GM12801 (cell line): ENCODE data around the gene DLK1.

Experiments used
- TF ChIP-seq, protein P1 (sequence below): IDR thresholded peaks from one replicate; pipeline ENCODE4 v1.5.1; 2011; ENCODE audit warnings: control low read depth; ENCODE audit not compliant: insufficient read length; ENCODE audit errors: extremely low read depth

The DLK1 gene

DNA sequence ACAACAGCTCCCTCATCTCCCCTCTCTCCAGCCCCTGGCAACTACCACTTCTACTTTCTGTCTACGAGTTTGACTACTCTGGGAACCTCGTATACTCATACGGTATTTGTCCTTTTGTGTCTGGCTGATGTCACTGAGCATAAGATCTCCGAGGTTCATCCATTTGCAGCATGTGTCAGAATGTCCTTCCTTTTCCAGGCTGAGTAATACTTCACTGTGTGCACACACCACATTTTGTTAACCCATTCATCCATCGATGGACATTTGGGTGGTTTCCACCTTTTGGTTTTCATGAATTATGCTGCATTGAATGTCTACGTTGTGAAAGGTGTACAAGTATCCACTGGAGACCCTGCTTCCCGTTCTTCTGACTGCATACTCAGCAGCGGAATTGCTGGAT is 24.1 kb upstream of the DLK1 start:
- TF ChIP-seq, protein P1, sequence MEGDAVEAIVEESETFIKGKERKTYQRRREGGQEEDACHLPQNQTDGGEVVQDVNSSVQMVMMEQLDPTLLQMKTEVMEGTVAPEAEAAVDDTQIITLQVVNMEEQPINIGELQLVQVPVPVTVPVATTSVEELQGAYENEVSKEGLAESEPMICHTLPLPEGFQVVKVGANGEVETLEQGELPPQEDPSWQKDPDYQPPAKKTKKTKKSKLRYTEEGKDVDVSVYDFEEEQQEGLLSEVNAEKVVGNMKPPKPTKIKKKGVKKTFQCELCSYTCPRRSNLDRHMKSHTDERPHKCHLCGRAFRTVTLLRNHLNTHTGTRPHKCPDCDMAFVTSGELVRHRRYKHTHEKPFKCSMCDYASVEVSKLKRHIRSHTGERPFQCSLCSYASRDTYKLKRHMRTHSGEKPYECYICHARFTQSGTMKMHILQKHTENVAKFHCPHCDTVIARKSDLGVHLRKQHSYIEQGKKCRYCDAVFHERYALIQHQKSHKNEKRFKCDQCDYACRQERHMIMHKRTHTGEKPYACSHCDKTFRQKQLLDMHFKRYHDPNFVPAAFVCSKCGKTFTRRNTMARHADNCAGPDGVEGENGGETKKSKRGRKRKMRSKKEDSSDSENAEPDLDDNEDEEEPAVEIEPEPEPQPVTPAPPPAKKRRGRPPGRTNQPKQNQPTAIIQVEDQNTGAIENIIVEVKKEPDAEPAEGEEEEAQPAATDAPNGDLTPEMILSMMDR, result no peak

DNA sequence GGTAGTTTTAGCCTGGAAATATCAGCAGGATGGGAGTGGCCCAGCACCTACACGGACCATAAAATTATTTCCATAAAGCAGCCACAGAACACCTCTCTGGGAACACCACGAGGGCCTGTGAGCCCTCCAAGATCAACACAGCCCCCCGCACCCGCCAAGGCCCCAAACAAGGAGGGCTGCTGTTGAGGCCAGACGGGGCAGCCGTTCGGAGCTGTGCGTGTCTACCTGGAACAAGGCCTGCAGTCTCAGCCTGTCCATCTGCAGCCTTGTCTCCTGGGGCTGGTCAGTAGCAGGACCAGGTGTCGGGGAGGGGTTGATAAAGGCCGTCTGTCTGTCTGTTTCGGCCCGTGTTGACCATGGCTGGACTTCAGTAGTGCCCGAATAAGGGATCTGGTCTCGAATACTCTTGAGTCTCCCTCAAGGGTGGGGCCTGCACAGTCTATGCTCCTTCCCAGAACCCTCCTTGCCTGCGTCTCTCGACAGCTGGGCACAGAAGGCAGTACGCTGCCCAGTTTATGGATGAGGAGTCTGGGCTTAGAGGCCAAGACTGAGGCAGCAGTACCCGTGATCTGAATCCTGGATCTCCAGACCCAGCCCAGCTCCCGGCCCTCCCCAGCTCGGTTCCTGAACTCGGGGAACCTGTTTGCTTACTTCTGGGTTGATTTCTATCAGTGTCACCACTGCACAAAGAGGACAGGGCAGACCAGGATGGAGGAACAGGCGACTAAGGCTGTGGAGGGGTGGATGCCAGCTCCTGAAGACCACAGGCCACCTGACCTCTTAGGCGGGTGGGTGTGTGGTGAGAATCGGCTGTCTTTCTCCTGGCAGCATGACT is 23.1 kb upstream of the DLK1 start:
- TF ChIP-seq, protein P1, result no peak

DNA sequence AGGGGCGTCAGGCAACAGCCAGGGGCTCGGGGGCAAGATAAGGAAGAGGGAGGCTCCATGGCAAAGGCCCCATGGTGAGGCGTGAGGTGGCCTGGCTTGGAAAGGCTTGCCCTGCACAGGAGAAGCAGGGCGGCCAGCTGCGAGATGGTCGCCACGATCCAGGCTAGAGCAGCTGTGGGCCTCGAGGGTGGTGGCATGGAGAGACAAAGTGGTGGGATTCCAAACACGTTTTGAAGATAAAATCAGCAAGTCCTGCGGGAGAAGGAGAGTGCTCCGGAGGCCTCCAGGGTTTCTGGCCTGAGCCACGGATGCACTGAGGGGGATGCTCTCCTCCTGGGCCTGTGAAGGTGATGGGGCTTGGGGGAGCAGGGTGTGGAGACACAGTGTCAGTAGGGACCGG is 20.5 kb upstream of the DLK1 start:
- TF ChIP-seq, protein P1, result no peak

DNA sequence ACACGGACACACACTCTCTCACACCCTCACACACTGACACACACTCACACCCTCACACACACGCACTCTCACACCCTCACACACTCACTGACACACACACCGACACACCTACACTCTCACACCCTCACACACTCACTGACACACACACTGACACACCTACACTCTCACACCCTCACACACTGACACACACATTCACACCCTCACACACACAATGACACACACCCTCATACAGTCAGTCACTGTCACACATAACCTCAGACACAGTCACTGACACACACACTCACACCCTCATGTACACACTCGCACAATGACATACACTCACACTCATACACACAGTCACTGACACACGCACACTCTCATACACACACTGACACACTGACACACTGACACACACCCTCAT is 19.8 kb upstream of the DLK1 start:
- TF ChIP-seq, protein P1, result no peak

DNA sequence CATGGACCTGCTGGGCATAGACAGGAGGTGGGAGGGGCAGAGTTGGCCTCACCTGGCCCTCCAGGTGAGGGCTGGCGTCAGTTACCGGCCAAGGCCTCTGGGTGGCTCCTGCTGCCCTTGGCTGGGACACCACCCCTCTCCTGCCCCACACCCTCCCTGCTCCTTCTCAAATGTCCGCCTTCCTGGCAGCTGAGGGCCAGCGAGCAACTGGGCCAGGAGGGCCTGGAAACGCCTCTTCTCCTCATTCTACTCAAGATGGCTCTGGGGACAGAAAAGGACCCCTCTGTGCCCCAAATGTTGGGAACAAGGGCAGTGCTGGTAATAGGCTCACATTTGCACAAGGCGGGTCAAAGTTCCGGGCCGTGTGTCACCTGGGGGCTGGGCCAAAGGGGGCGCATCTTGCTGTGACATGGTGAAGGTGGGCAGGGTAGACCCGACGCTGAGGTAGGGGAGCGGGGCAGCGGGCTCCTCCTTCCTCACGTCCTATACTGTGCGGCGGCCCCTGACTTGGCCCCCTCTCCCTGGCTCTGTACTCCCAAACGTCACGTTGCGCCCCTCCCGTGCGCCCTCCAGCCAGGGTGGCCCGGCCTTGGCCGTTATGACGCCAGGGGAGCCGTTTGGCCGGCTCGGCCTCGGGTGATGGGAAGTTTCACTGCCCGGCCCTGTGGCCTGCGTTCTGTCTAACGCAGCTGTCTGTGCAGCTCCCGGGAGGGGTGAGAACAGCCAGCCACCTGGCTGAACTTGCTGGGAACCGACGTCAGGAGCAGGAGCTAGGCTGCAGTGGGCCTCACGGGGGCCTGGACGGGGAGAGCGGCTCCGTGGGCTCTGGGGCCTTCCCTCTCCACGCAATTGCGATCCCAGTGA is 18.0 kb upstream of the DLK1 start:
- TF ChIP-seq, protein P1, result no peak

DNA sequence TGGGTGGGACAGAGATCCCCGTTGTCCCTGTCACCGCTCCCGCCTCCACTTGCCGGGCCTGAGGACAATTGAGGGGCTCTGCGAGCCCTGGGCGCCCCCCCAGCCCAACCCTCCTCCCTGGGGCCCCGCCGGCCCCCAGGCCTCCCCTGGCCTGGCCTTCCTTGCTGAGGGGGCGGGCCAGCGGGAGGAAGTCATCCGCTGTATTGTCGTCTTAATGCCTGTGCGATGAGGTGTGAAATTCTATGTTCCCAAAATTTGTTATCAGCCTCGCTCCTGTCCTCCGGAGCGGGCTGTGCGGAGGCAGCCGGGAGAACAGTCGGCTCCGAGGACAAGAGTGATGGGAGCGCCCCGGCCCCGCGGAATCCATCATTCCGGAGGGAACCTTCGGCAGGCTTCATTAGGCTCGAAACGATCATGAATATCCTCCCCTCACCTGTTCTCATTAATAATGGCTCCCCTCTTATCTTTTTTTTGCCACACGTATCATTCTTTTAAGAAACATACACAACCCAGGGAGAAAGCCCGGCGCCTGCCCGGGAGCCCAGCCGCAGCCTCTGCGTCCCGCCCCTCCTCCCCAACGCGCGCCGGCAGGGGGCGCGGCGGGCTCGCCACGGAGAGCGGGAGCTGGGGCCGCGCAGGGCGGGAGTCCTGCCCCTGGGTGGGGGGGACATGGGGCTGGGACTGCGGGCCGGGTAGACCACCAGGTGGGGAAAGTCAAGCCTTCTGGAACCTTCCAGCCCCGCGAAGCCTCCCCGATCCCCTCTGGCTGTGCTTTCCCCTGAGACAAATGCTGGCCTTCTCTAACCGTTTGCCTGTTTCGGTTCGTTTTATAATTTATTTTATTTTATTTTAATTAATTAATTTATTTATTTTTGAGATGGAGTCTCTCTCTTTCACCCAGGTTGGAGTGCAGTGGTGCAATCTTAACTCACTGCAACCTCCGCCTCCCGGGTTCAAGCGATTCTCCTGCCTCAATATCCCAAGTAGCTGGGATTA is 17.1 kb upstream of the DLK1 start:
- TF ChIP-seq, protein P1, result no peak
